Adrenal gland (tissue), 12 donors: Measurements from ENCODE around the gene SOWAHA. TPM values are rescaled to one million over a fixed set of nuclear protein-coding genes. Genes with fewer than 3 reads are reported as not detected.

Experiments
- DNase-seq, 7 donors: peaks; one replicate each; pipeline ENCODE4 v3.0.0-alpha.2; 2019 to 2020
- H3K27ac ChIP-seq, 5 donors: fragments of 200-600 bp; sonication (generic) in 4 of 5; 1 replicate in 3 of 5; 2 replicates in 2 of 5; pipeline versions ENCODE4 v1.5.1 to v1.8.0; 2016 to 2020; ENCODE audit warnings: mild to moderate bottlenecking in 1 of 5
- H3K27me3 ChIP-seq: fragments of 200-600 bp; 2 replicates; pipeline ENCODE4 v1.8.0; 2021
- H3K36me3 ChIP-seq, 2 donors: fragments of 200-600 bp; replicated peaks in 1 of 2; 1 replicate in 1 of 2; 2 replicates in 1 of 2; pipeline versions ENCODE4 v1.5.1 to v1.8.0; 2018 to 2022
- H3K4me1 ChIP-seq, 2 donors: fragments of 200-600 bp; replicated peaks in 1 of 2; 1 replicate in 1 of 2; 2 replicates in 1 of 2; pipeline versions ENCODE4 v1.5.1 to v1.8.0; 2018 to 2021
- H3K4me3 ChIP-seq, 4 donors: fragments of 200-600 bp; sonication (generic) in 3 of 4; one replicate each; pipeline ENCODE4 v1.5.1; 2016 to 2018
- H3K9me3 ChIP-seq, 3 donors: fragments of 200-600 bp; sonication (generic) in 1 of 3; replicated peaks in 1 of 3; 1 replicate in 2 of 3; 2 replicates in 1 of 3; pipeline versions ENCODE4 v1.5.1 to v1.8.0; 2016 to 2021
- POLR2A ChIP-seq, 2 donors: fragments of 450-650 bp; IDR thresholded peaks; one replicate each; pipeline ENCODE4 v1.6.1; 2017; ENCODE audit warnings: antibody characterized with exemption in 2 of 2, mild to moderate bottlenecking in 2 of 2, moderate library complexity in 1 of 2
- WGBS, 4 donors: extraction: QIAGEN DNeasy Blood & Tissue Kit in 2 of 4; methylation state at CpG; one replicate each; pipeline versions ENCODE4 v1.1.5 to v1.1.7; 2013 to 2017; 5-methylcytosine and 5-hydroxymethylcytosine counted together
- intact Hi-C, 2 donors: fragments of 100-400 bp; cut with DNase I; formaldehyde crosslinking; loops; one replicate each; pipeline versions ENCODE4 v1.14.1 to v1.15.0; 2022 to 2023
- polyA plus RNA-seq, 3 donors: library from polyadenylated mRNA; stranded (reverse); fragments of 200-250 nt in 2 of 3; fragments of 350-450 nt in 1 of 3; fragmentation: Illumina TruSeq in 1 of 3; extraction: RNeasy Lipid Tissue Mini Kit (QIAGEN cat#74804) in 1 of 3; gene quantifications; one replicate each; pipeline ENCODE4 v1.2.3, GENCODE V29; 2013 to 2014
- total RNA-seq, 9 donors: library from RNA; depleted of rRNA in 4 of 9; stranded (reverse); fragments of >200 nt in 4 of 9; fragments of 120-200 nt in 1 of 9; fragmentation: NEBNext Ultra II Directional in 1 of 9; extraction: Animal tissue kit (Norgen Biotek cat#: 25700) in 1 of 9; gene quantifications; one replicate each; pipeline versions ENCODE4 v1.1.0 to v1.2.4, GENCODE V29; 2013 to 2023
- TF ChIP-seq, protein P1 (sequence below), 6 experiments: fragments of 450-650 bp in 4 of 6; fragments of 200-600 bp in 2 of 6; sonication (generic) in 1 of 6; IDR thresholded peaks; 1 replicate in 5 of 6; 2 replicates in 1 of 6; pipeline versions ENCODE4 v1.5.1 to v1.8.0; 2016 to 2021; ENCODE audit warnings: antibody characterized with exemption in 6 of 6, mild to moderate bottlenecking in 2 of 6, moderate library complexity in 1 of 6
- donor health status: healthy with polysubstance abuse.
- donor health status: Bipolar disorder and iron deficiency.
- donor health status: DM: yes; HTN: yes; CAD: no.
- donor health status: DM: no; HTN: no; CAD: no.
- donor health status: DM: no; HTN: no; CAD: no.
- donor health status: DM: yes; HTN: yes; CAD: no.

SOWAHA gene
- total and polyA plus RNA-seq, 12 donors: 0.06 to 1.8 (median 0.40) TPM; not detected in 3

DNA sequence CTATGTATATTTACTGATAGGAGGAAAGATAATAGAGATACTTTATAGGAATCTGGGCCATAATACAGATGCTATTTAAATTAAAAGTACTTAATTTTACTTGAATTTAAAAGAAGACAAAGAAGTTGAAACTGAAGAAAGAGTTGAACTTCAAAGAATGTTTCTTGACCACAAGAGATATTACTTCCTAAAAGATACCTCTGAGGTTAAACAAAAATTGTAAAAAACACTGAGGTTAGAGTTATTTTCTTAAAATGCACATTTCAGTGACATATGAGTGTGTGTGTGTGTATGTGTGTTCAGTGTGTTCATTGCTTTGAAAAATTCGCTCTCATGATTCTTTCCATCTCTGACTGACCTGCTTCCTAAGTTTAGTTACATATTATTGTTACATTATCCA lies 32.5 kb upstream of the SOWAHA start:
- 85 to 96% (median 92%) methylated on average over 1 of the region's 1 CpG for WGBS, 4 donors
- peaks cover 11 to 12% of the 10 kb centered on the region in 2 donors for H3K4me1 ChIP-seq
- H3K4me3 ChIP-seq: no peak overlapping the region
- no peak overlapping the region for H3K27ac ChIP-seq
- intact Hi-C loops: no loop called here
- TF ChIP-seq, protein P1, sequence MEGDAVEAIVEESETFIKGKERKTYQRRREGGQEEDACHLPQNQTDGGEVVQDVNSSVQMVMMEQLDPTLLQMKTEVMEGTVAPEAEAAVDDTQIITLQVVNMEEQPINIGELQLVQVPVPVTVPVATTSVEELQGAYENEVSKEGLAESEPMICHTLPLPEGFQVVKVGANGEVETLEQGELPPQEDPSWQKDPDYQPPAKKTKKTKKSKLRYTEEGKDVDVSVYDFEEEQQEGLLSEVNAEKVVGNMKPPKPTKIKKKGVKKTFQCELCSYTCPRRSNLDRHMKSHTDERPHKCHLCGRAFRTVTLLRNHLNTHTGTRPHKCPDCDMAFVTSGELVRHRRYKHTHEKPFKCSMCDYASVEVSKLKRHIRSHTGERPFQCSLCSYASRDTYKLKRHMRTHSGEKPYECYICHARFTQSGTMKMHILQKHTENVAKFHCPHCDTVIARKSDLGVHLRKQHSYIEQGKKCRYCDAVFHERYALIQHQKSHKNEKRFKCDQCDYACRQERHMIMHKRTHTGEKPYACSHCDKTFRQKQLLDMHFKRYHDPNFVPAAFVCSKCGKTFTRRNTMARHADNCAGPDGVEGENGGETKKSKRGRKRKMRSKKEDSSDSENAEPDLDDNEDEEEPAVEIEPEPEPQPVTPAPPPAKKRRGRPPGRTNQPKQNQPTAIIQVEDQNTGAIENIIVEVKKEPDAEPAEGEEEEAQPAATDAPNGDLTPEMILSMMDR (IDR thresholded peaks at IDR 0.05): no peak
- no peak for TF ChIP-seq POLR2A (IDR thresholded peaks at IDR 0.05)
- DNase-seq: no peak
- no peaks in the 10 kb centered on the region for H3K36me3 ChIP-seq
- no peaks in the 10 kb centered on the region for H3K9me3 ChIP-seq
- H3K27me3 ChIP-seq: no peaks in the 10 kb centered on the region

GRCh38 chr5:132781029-132781428 lies 32.1 kb upstream of the SOWAHA start:
- DNase-seq: no peak
- no peak for TF ChIP-seq POLR2A (IDR thresholded peaks at IDR 0.05)
- TF ChIP-seq, protein P1 (IDR thresholded peaks at IDR 0.05): no peak
- H3K4me3 ChIP-seq: no peak overlapping the region
- H3K4me1 ChIP-seq: peaks cover 7 to 10% of the 10 kb centered on the region in 2 donors
- intact Hi-C loops: no loop called here
- H3K27me3 ChIP-seq: no peaks in the 10 kb centered on the region
- no peaks in the 10 kb centered on the region for H3K9me3 ChIP-seq
- H3K27ac ChIP-seq: no peak overlapping the region
- WGBS, 4 donors: 86 to 94% (median 91%) methylated on average over 4 of the region's 4 CpGs
- no peaks in the 10 kb centered on the region for H3K36me3 ChIP-seq

DNA sequence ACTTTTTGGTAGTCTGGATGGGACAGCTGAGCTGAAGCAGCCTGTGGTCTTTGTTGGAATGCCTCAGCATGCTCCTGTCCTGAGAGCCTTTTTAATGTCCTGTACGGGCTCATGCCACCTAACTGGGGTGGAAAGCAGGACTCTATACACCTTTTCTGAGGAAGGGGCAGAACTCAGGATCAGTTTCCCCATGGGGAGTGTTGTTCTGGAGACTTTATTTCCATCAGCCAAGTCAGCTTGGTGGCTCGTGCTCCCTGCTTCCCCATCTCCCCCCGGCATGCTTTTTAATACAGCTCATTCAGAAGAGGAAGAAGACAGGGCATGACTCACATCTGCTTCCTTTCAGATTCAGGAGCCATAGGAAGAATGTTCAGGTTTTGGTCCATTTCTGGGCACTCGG lies 31.0 kb upstream of the SOWAHA start:
- no peaks in the 10 kb centered on the region for H3K9me3 ChIP-seq
- 56 to 61% (median 58%) methylated on average over 4 of the region's 4 CpGs for WGBS, 4 donors
- H3K27me3 ChIP-seq: no peaks in the 10 kb centered on the region
- H3K27ac ChIP-seq: no peak overlapping the region
- intact Hi-C loops: no loop called here
- H3K4me1 ChIP-seq: peaks cover 4 to 7% of the 10 kb centered on the region in 2 donors
- no peak overlapping the region for H3K4me3 ChIP-seq
- peak in 1 of 7 donors; percentile 45 for DNase-seq
- no peak for TF ChIP-seq POLR2A (IDR thresholded peaks at IDR 0.05)
- TF ChIP-seq, protein P1 (IDR thresholded peaks at IDR 0.05): no peak
- no peaks in the 10 kb centered on the region for H3K36me3 ChIP-seq

DNA sequence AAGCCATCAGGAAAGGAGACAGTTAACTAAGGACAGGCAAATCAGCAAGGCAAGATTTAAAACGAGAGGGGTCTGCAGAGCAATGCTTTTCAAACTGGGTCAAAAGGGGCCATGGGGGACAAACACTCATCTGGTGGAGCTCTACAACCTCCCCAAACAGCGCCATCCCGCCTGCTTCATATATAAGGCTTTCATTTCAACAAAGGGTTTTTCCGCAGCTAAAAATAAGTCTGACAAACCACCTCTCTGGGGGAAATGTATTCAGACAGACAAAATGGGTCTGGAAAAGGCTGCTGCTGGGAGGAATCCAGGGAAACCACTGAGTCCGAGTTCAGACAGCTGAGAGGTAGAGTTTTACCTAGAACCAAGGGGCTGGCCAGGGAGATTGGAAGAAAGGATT lies 27.7 kb upstream of the SOWAHA start:
- Histone ChIP-seq H3K36me3 (no peaks in the 10 kb centered on the region), H3K27ac (no peak overlapping the region), H3K4me3 (no peak overlapping the region), H3K27me3 (no peaks in the 10 kb centered on the region), H3K4me1 (no peaks in the 10 kb centered on the region), H3K9me3 (no peaks in the 10 kb centered on the region)
- TF ChIP-seq, protein P1 (IDR thresholded peaks at IDR 0.05): no peak
- no peak for TF ChIP-seq POLR2A (IDR thresholded peaks at IDR 0.05)
- intact Hi-C loops: no loop called here
- DNase-seq: no peak
- 73 to 78% (median 74%) methylated on average over 5 of the region's 5 CpGs for WGBS, 4 donors
